Keratinocyte (primary cell): ENCODE data around the gene ITIH4. TPM values are rescaled to one million over a fixed set of nuclear protein-coding genes. Genes with fewer than 3 reads are reported as not detected.

ENCODE experiments used
- DNase-seq: peaks from one replicate; pipeline ENCODE4 v3.0.0-alpha.2; 2011; ENCODE audit warnings: low read depth, missing footprints, low spot score
- FAIRE-seq: peaks from 2 replicates; lab custom pipeline; 2011; peaks lifted over from hg19 to GRCh38; lab: Jason Lieb, UNC
- H2AFZ ChIP-seq: 2 replicates; pipeline ENCODE4 v1.6.0; 2012; ENCODE audit warnings: low read length, control low read depth, inconsistent platforms; ENCODE audit not compliant: control insufficient read depth
- H3K27ac ChIP-seq: 2 replicates; pipeline ENCODE4 v1.5.1; 2011; ENCODE audit warnings: low read length; ENCODE audit not compliant: control insufficient read depth, insufficient read depth
- H3K27me3 ChIP-seq: 3 replicates; pipeline ENCODE4 v1.6.0; 2011; ENCODE audit warnings: low read length; ENCODE audit not compliant: control insufficient read depth, insufficient read depth; ENCODE audit errors: extremely low read depth
- H3K36me3 ChIP-seq, 2 experiments: 2 replicates in 1 of 2; 3 replicates in 1 of 2; pipeline ENCODE4 v1.5.1; 2011; ENCODE audit warnings: low read length in 2 of 2, mild to moderate bottlenecking in 1 of 2; ENCODE audit not compliant: control insufficient read depth in 2 of 2, insufficient read depth in 2 of 2; ENCODE audit errors: extremely low read depth in 1 of 2
- H3K4me1 ChIP-seq: 3 replicates; pipeline ENCODE4 v1.5.1; 2011; ENCODE audit warnings: low read length; ENCODE audit not compliant: control insufficient read depth, insufficient read depth; ENCODE audit errors: extremely low read depth
- H3K4me2 ChIP-seq: 3 replicates; pipeline ENCODE4 v1.6.0; 2011; ENCODE audit warnings: low read depth, low read length; ENCODE audit not compliant: control insufficient read depth, insufficient read depth; ENCODE audit errors: extremely low read depth
- H3K4me3 ChIP-seq, 3 experiments: fragments of 200-600 bp in 1 of 3; sonication (generic) in 1 of 3; 2 replicates in 2 of 3; 3 replicates in 1 of 3; pipeline ENCODE4 v1.5.1; 2011 to 2016; ENCODE audit warnings: low read length in 3 of 3, mild to moderate bottlenecking in 3 of 3, control low read depth in 2 of 3, inconsistent platforms in 1 of 3, low read depth in 1 of 3, mixed read lengths in 1 of 3, mixed run types in 1 of 3, moderate library complexity in 1 of 3; ENCODE audit not compliant: control insufficient read depth in 2 of 3, insufficient read depth in 2 of 3; ENCODE audit errors: extremely low read depth in 1 of 3
- H3K79me2 ChIP-seq: 2 replicates; pipeline ENCODE4 v1.6.0; 2012; ENCODE audit warnings: low read length; ENCODE audit not compliant: control insufficient read depth, insufficient read depth
- H3K9ac ChIP-seq: 3 replicates; pipeline ENCODE4 v1.6.0; 2011; ENCODE audit warnings: low read length; ENCODE audit not compliant: control insufficient read depth, insufficient read depth; ENCODE audit errors: extremely low read depth
- H3K9me1 ChIP-seq: 3 replicates; pipeline ENCODE4 v1.6.0; 2011; ENCODE audit warnings: low read length; ENCODE audit not compliant: control insufficient read depth, insufficient read depth; ENCODE audit errors: extremely low read depth
- H3K9me3 ChIP-seq: 2 replicates; pipeline ENCODE4 v1.5.1; 2012; ENCODE audit warnings: low read depth, low read length; ENCODE audit not compliant: control insufficient read depth
- H4K20me1 ChIP-seq: 3 replicates; pipeline ENCODE4 v1.6.0; 2011; ENCODE audit warnings: low read length; ENCODE audit not compliant: control insufficient read depth, insufficient read depth; ENCODE audit errors: extremely low read depth
- EZH2 ChIP-seq: IDR thresholded peaks from one replicate; pipeline ENCODE4 v1.6.1; 2012; ENCODE audit warnings: inconsistent platforms, mild to moderate bottlenecking, low read length, moderate library complexity
- dilution Hi-C: fragments of 300-500 bp; cut with MboI; formaldehyde crosslinking; loops from one replicate; pipeline ENCODE4 v1.7.0; 2020; ENCODE audit warnings: low sequenced_read_pairs; ENCODE audit not compliant: extremely low pct_ligation_motif_present
- polyA plus RNA-seq, 5 experiments: library from polyadenylated mRNA; depleted of rRNA in 3 of 5; stranded (reverse) in 3 of 5; stranded (forward) in 1 of 5; unstranded in 1 of 5; fragments of >200 nt; gene quantifications; 1 replicate in 1 of 5; 2 replicates in 3 of 5; 3 replicates in 1 of 5; pipeline versions ENCODE4 v1.2.1 to v1.2.3, GENCODE V29; 2011 to 2012; ENCODE audit warnings: missing spikeins in 2 of 5, low read depth in 1 of 5, low replicate concordance in 1 of 5
- TF ChIP-seq, protein P1 (sequence below), 3 experiments: IDR thresholded peaks in 1 of 3; conservative IDR thresholded peaks in 1 of 3; optimal IDR thresholded peaks in 1 of 3; 2 replicates in 2 of 3; 3 replicates in 1 of 3; pipeline versions ENCODE3 to v1.5.1; 2011; ENCODE audit warnings: low read length in 3 of 3, mild to moderate bottlenecking in 3 of 3, moderate library complexity in 2 of 3, control low read depth in 1 of 3, inconsistent platforms in 1 of 3; ENCODE audit not compliant: insufficient read depth in 2 of 3; ENCODE audit errors: extremely low read depth in 1 of 3

ITIH4 gene
- polyA plus RNA-seq, 1 donor (not counting 4 experiments of a cell fraction or from before 2014, with no cell fraction given), result 1.4 TPM

DNA sequence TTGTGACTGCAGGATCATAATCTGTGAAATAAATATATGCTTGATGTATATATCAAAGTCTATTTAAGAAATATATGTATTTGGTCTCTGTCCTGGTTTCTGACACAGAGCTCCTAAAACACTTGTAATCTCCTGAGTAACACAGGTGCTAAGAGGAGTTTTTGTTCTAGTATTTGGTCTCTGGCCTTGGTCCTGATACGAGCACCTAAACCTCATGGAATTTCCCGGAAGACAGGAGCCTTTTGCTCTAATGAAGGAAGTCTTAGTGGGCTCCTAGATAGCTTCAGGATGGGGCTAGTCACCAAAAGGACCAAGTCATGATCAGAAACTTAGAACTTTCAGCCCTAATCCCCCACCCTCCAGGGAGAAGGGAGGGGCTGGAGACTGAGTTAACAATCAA lies 23.5 kb upstream of the ITIH4 start:
- peaks cover 13 to 26% of the 10 kb centered on the region in 2 experiments for H3K36me3 ChIP-seq
- H3K4me2 ChIP-seq, result no peak overlapping the region
- no peaks in the 10 kb centered on the region for H3K4me1 ChIP-seq
- FAIRE-seq (no peak), DNase-seq (no peak)
- no peaks in the 10 kb centered on the region for H3K79me2 ChIP-seq
- no peaks in the 10 kb centered on the region for H4K20me1 ChIP-seq
- no peaks in the 10 kb centered on the region for H3K27me3 ChIP-seq
- dilution Hi-C loops, result no loop called here
- no peak overlapping the region for H3K9ac ChIP-seq
- no peak for TF ChIP-seq EZH2
- TF ChIP-seq, protein P1, sequence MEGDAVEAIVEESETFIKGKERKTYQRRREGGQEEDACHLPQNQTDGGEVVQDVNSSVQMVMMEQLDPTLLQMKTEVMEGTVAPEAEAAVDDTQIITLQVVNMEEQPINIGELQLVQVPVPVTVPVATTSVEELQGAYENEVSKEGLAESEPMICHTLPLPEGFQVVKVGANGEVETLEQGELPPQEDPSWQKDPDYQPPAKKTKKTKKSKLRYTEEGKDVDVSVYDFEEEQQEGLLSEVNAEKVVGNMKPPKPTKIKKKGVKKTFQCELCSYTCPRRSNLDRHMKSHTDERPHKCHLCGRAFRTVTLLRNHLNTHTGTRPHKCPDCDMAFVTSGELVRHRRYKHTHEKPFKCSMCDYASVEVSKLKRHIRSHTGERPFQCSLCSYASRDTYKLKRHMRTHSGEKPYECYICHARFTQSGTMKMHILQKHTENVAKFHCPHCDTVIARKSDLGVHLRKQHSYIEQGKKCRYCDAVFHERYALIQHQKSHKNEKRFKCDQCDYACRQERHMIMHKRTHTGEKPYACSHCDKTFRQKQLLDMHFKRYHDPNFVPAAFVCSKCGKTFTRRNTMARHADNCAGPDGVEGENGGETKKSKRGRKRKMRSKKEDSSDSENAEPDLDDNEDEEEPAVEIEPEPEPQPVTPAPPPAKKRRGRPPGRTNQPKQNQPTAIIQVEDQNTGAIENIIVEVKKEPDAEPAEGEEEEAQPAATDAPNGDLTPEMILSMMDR (optimal IDR thresholded peaks at IDR 0.05 in 1 of 3, IDR thresholded peaks at IDR 0.05 in 1 of 3, conservative IDR thresholded peaks at IDR 0.05 in 1 of 3; ENCODE audit: extremely low read depth in 1 of 3, insufficient read depth in 2 of 3, low read length in 3 of 3), result no peak
- H3K9me3 ChIP-seq, result no peaks in the 10 kb centered on the region
- no peak overlapping the region for H2AFZ ChIP-seq
- H3K27ac ChIP-seq, result no peak overlapping the region
- no peak overlapping the region for H3K4me3 ChIP-seq
- no peaks in the 10 kb centered on the region for H3K9me1 ChIP-seq

DNA sequence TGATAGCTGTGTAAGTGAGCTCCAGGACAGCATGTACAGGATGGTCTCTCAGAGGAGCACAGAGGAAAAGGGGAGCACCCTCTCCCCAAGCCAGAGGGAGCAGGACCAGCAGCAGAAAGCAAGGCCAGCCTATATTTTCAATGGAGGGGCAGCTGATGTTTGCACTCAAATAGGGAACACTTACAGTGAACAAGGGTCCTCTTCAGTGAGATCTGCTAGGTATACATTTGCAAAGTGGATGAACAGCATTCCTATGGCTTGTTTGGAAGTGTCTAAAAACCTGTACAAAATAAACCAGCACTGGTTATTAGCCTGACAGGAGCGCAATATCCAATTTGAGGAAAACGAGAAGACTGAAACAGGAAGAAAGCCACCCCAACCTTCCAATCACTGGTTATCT lies 21.9 kb upstream of the ITIH4 start:
- Histone ChIP-seq H3K27ac (no peak overlapping the region), H3K9me1 (no peaks in the 10 kb centered on the region), H3K79me2 (no peaks in the 10 kb centered on the region), H2AFZ (no peak overlapping the region), H3K9ac (no peak overlapping the region), H3K4me2 (no peak overlapping the region), H3K4me1 (no peaks in the 10 kb centered on the region), H4K20me1 (no peaks in the 10 kb centered on the region), H3K4me3 (no peak overlapping the region), H3K27me3 (no peaks in the 10 kb centered on the region), H3K36me3 (peaks cover 13 to 26% of the 10 kb centered on the region in 2 experiments), H3K9me3 (no peaks in the 10 kb centered on the region)
- TF ChIP-seq EZH2, result no peak
- TF ChIP-seq, protein P1 (optimal IDR thresholded peaks at IDR 0.05 in 1 of 3, IDR thresholded peaks at IDR 0.05 in 1 of 3, conservative IDR thresholded peaks at IDR 0.05 in 1 of 3; ENCODE audit: extremely low read depth in 1 of 3, insufficient read depth in 2 of 3, low read length in 3 of 3), result no peak
- DNase-seq (no peak), FAIRE-seq (no peak)
- dilution Hi-C loops, result no loop called here
